HG02943 (cell line): ENCODE results near the gene ZCCHC24.
"Not testable (repeated sequence)": the region's sequence is repeated elsewhere in the genome, so short reads cannot be mapped to it uniquely, and the experiment has no call there.

ENCODE experiments used
- ATAC-seq: cut with Tn5 transposase; IDR thresholded peaks from one replicate; pipeline ENCODE4 v1.9.1; 2021; ENCODE audit warnings: mild to moderate bottlenecking, low read depth, moderate library complexity; ENCODE audit not compliant: unreplicated experiment

The ZCCHC24 gene

GRCh38 chr10:79447911-79448731 is 2.7 kb upstream of the ZCCHC24 start:
- no peak for ATAC-seq

GRCh38 chr10:79447249-79447648 is 1.8 kb upstream of the ZCCHC24 start:
- not testable (repeated sequence) for ATAC-seq

- no peak for ATAC-seq
Observed at GRCh38 chr10:79446758-79447084, 1.3 kb upstream of the ZCCHC24 start.

- peak; percentile 13 for ATAC-seq
Observed at GRCh38 chr10:79445977-79446757, 743 bp upstream of the ZCCHC24 start.

GRCh38 chr10:79444199-79445119 is 965 bp downstream of the ZCCHC24 start:
- ATAC-seq = peak; percentile 26

GRCh38 chr10:79443338-79444198 is 1.9 kb downstream of the ZCCHC24 start:
- no peak for ATAC-seq

- ATAC-seq = no peak
Observed at GRCh38 chr10:79442171-79443040, 3.0 kb downstream of the ZCCHC24 start.

GRCh38 chr10:79441433-79441832 is 4.0 kb downstream of the ZCCHC24 start:
- no peak for ATAC-seq

GRCh38 chr10:79440281-79440680 is 5.1 kb downstream of the ZCCHC24 start:
- ATAC-seq = no peak

- ATAC-seq = no peak
Observed at GRCh38 chr10:79438699-79439085, 6.7 kb downstream of the ZCCHC24 start.

- ATAC-seq = no peak
Observed at GRCh38 chr10:79438021-79438698, 7.3 kb downstream of the ZCCHC24 start.

GRCh38 chr10:79437111-79437814 is 8.2 kb downstream of the ZCCHC24 start:
- ATAC-seq = no peak

GRCh38 chr10:79436850-79437103 is 8.6 kb downstream of the ZCCHC24 start:
- ATAC-seq = no peak

GRCh38 chr10:79436066-79436849 is 9.2 kb downstream of the ZCCHC24 start:
- ATAC-seq = no peak

- no peak for ATAC-seq
Observed at GRCh38 chr10:79435271-79436065, 10.0 kb downstream of the ZCCHC24 start.

GRCh38 chr10:79434821-79435251 is 10.6 kb downstream of the ZCCHC24 start:
- ATAC-seq = no peak
